CD4-positive, alpha-beta T cell (primary cell): ENCODE results near the gene BCL2. TPM values are rescaled to one million over a fixed set of nuclear protein-coding genes. Genes with fewer than 3 reads are reported as not detected.

Source experiments
- ATAC-seq: fragments of 200-7000 bp; cut with Tn5 transposase; one replicate; pipeline ENCODE4 v1.10.0; 2022; ENCODE audit warnings: mild to moderate bottlenecking; ENCODE audit not compliant: poor library complexity
- CTCF ChIA-PET: fragments of 350-600 bp; sonication (Branson Sonifier 250); formaldehyde crosslinking; loops from one replicate; lab custom pipeline; 2021; ENCODE audit warnings: antibody characterized with exemption, inconsistent platforms; lab: Charles Lee
- POLR2A ChIA-PET: fragments of 350-600 bp; sonication (Branson Sonifier 250); formaldehyde crosslinking; loops from one replicate; lab custom pipeline; 2021; ENCODE audit warnings: antibody characterized with exemption, inconsistent platforms; lab: Charles Lee
- DNase-seq, 14 experiments: peaks; one replicate each; pipeline ENCODE4 v3.0.0-alpha.2; 2013 to 2020; ENCODE audit warnings: mixed read lengths in 2 of 14
- H3K27ac ChIP-seq, 2 donors: one replicate each; pipeline versions ENCODE4 v1.5.1 to v1.7.0; 2013; ENCODE audit warnings: low read length in 2 of 2, low read depth in 1 of 2, mild to moderate bottlenecking in 1 of 2
- H3K27me3 ChIP-seq, 2 experiments: 1 replicate in 1 of 2; 2 replicates in 1 of 2; pipeline versions ENCODE4 v1.6.1 to v1.7.0; 2013; ENCODE audit warnings: low read length in 2 of 2, control low read depth in 1 of 2, mild to moderate bottlenecking in 1 of 2, moderate library complexity in 1 of 2; ENCODE audit not compliant: insufficient read depth in 2 of 2, control insufficient read depth in 1 of 2
- H3K36me3 ChIP-seq: one replicate; pipeline ENCODE4 v1.6.1; 2013; ENCODE audit warnings: low read length, control low read depth; ENCODE audit not compliant: insufficient read depth
- H3K4me1 ChIP-seq: one replicate; pipeline ENCODE4 v1.6.1; 2013; ENCODE audit warnings: low read length, control low read depth; ENCODE audit not compliant: insufficient read depth
- H3K4me3 ChIP-seq: one replicate; pipeline ENCODE4 v1.5.1; 2013; ENCODE audit warnings: mild to moderate bottlenecking, low read length, moderate library complexity
- H3K9me3 ChIP-seq, 2 experiments: 1 replicate in 1 of 2; 2 replicates in 1 of 2; pipeline versions ENCODE4 v1.6.1 to v1.7.0; 2013; ENCODE audit warnings: low read length in 2 of 2, mild to moderate bottlenecking in 2 of 2, control low read depth in 1 of 2, moderate library complexity in 1 of 2; ENCODE audit not compliant: control insufficient read depth in 1 of 2, insufficient read depth in 1 of 2
- H3K27ac Mint-ChIP-seq: one replicate; pipeline ENCODE4 v1.8.0; 2020; ENCODE audit warnings: mixed read lengths
- H3K27me3 Mint-ChIP-seq: one replicate; pipeline ENCODE4 v1.8.0; 2021; ENCODE audit warnings: mixed read lengths
- H3K36me3 Mint-ChIP-seq: one replicate; pipeline ENCODE4 v1.8.0; 2021; ENCODE audit warnings: low read depth, mixed read lengths
- H3K4me1 Mint-ChIP-seq: one replicate; pipeline ENCODE4 v1.8.0; 2021; ENCODE audit warnings: low read depth, mixed read lengths
- H3K4me3 Mint-ChIP-seq: one replicate; pipeline ENCODE4 v1.8.0; 2020; ENCODE audit warnings: mild to moderate bottlenecking, mixed read lengths
- H3K9me3 Mint-ChIP-seq: one replicate; pipeline ENCODE4 v1.8.0; 2020; ENCODE audit warnings: mixed read lengths
- intact Hi-C, 2 experiments: fragments of 100-400 bp; cut with DNase I in 1 of 2; cut with micrococcal nuclease in 1 of 2; formaldehyde crosslinking; loops; one replicate each; pipeline versions ENCODE4 v1.15.1 to v1.9.0; 2023 to 2025; cut with DNase I, micrococcal nuclease
- total RNA-seq, 174 experiments: library from RNA in 2 of 174; stranded (reverse) in 2 of 174; gene quantifications; one replicate each; pipeline ENCODE4 v1.2.3 and lab custom pipeline; 2021 to 2026
- TF ChIP-seq, protein P1 (sequence below): fragments of 200-600 bp; IDR thresholded peaks from one replicate; pipeline ENCODE4 v1.8.0; 2022; ENCODE audit warnings: antibody characterized with exemption, mild to moderate bottlenecking

The BCL2 gene
- total RNA-seq, 2 experiments from 2014 or later: 40.1 to 40.3 TPM

DNA sequence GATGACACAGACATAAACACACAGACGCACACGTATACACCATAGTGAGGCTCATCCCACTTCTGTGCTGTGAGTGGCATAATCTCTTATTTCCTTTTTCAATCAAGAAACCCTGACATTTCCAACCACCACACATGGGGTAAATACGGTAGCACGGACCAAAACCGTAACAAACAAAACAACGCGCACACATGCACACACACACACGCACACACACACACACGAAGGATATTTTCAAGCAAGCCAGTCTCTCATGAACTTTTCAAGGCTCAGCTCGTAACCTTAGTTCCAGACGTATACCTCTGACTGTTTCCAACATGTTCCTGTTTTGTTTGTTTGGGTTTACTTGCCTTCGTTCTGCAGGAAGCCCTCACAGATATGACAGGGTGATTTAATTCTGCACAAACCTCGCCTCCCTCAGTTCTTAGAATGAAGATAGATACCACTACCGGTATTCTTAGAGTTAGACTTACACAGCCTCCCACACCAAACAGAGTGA, 119.8 kb downstream of the BCL2 start:
- Histone ChIP-seq H3K27me3 (no peaks in the 10 kb centered on the region), H3K9me3 (no peaks in the 10 kb centered on the region), H3K4me1 (peaks cover 59% of the 10 kb centered on the region), H3K36me3 (no peaks in the 10 kb centered on the region), H3K4me3 (peak overlapping the region; percentile 68), H3K27ac (peak overlapping the region; percentile 66 to 67)
- no peak overlapping the region for H3K4me3 Mint-ChIP-seq
- intact Hi-C loops: loop anchor here (1.0 to 5.0 kb wide), 5 partner anchors 17 to 119 kb away; partner anchors contain the start of gene BCL2 (in 1 of the 2)
- ATAC-seq (peak; percentile 70), DNase-seq (peak in 11 of 14 experiments; percentile 10 to 87 (median 39))
- CTCF ChIA-PET: interaction anchor here (1.0 to 2.2 kb wide), 2 partner anchors 44 to 119 kb away, joined by 3 to 12 read pairs; no protein-coding TSS in a partner anchor
- H3K36me3 Mint-ChIP-seq: no peaks in the 10 kb centered on the region
- TF ChIP-seq, protein P1, sequence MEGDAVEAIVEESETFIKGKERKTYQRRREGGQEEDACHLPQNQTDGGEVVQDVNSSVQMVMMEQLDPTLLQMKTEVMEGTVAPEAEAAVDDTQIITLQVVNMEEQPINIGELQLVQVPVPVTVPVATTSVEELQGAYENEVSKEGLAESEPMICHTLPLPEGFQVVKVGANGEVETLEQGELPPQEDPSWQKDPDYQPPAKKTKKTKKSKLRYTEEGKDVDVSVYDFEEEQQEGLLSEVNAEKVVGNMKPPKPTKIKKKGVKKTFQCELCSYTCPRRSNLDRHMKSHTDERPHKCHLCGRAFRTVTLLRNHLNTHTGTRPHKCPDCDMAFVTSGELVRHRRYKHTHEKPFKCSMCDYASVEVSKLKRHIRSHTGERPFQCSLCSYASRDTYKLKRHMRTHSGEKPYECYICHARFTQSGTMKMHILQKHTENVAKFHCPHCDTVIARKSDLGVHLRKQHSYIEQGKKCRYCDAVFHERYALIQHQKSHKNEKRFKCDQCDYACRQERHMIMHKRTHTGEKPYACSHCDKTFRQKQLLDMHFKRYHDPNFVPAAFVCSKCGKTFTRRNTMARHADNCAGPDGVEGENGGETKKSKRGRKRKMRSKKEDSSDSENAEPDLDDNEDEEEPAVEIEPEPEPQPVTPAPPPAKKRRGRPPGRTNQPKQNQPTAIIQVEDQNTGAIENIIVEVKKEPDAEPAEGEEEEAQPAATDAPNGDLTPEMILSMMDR: no peak
- H3K4me1 Mint-ChIP-seq: peaks cover 37% of the 10 kb centered on the region
- no peaks in the 10 kb centered on the region for H3K27me3 Mint-ChIP-seq
- H3K9me3 Mint-ChIP-seq: no peaks in the 10 kb centered on the region
- POLR2A ChIA-PET: interaction anchor here (0.6 to 1.8 kb wide), 10 partner anchors 10 to 120 kb away, joined by 3 to 8 read pairs (median 5); partner anchors contain the start of gene BCL2
- no peak overlapping the region for H3K27ac Mint-ChIP-seq

DNA sequence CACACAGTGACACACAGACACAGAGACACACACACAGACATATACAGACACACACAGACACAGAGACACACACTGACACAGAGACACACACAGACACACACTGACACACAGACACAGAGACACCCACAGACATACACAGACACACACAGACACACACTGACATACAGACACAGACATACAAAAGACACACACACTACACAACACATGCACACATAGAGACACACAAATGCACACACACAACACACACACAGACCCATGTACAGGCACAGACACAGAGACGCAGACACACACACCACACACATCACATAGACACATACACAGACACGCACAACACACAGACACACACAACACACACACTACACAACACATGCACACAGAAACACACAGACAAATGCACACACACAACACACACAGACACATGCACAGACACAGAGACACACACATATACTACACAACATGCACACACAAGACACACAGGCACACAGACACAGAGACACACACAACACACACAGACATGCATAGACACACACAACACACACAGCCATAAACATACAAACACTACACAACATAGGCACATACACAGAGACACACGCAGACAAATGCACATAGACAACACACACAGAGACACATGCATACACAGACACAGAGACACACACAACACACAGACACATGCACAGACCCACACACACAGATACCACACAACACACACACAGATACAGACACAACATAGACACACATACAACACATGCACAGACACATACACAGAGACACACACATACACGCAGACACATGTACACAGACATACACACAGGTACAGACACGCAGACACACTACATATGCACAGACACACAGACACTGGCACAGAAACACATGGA, 120.5 kb downstream of the BCL2 start:
- H3K27me3 ChIP-seq: no peaks in the 10 kb centered on the region
- no peaks in the 10 kb centered on the region for H3K9me3 ChIP-seq
- DNase-seq: no peak
- peaks cover 2% of the 10 kb centered on the region for H3K36me3 ChIP-seq
- intact Hi-C loops: loop anchor here in 1 of 2 experiments (5.0 kb wide), 1 partner anchor 42 kb away; no protein-coding TSS in a partner anchor
- peaks cover 54% of the 10 kb centered on the region for H3K4me1 ChIP-seq
- no peaks in the 10 kb centered on the region for H3K27me3 Mint-ChIP-seq
- H3K4me3 ChIP-seq: peak overlapping the region; percentile 68
- CTCF ChIA-PET: interaction anchor here (1.0 to 2.2 kb wide), 2 partner anchors 44 to 119 kb away, joined by 3 to 12 read pairs; no protein-coding TSS in a partner anchor
- peak overlapping the region; percentile 66 to 67 for H3K27ac ChIP-seq
- TF ChIP-seq, protein P1: no peak
- POLR2A ChIA-PET: interaction anchor here (0.6 to 1.8 kb wide), 3 partner anchors 38 to 43 kb away, joined by 3 to 8 read pairs (median 5); no protein-coding TSS in a partner anchor
- no peaks in the 10 kb centered on the region for H3K9me3 Mint-ChIP-seq
- peaks cover 30% of the 10 kb centered on the region for H3K4me1 Mint-ChIP-seq
- H3K36me3 Mint-ChIP-seq: no peaks in the 10 kb centered on the region
- no peak overlapping the region for H3K27ac Mint-ChIP-seq
- no peak for ATAC-seq
- no peak overlapping the region for H3K4me3 Mint-ChIP-seq

DNA sequence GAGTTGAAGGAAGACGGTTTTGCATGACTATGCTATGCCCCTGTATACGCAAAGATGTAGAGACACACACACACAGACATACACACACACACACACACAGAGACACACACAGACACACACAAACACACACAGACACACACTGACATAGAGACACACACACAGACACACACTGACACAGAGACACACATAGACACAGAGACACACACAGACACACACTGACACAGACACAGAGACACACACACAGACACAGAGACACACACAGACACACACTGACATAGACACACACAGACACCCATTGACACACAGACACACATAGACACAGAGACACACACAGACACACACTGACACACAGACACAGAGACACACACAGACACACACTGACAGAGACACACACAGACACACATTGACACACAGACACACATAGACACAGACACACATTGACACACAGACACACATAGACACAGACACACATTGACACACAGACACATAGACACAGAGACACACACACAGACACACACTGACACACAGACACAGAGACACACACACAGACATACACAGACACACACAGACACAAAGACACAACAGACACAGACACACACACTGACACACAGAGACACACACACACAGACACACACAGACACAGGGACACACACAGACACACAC, 121.3 kb downstream of the BCL2 start:
- H3K9me3 Mint-ChIP-seq: no peaks in the 10 kb centered on the region
- ChIA-PET POLR2A (interaction anchor here (0.8 to 2.4 kb wide), 4 partner anchors 12 to 40 kb away, joined by 4 to 16 read pairs (median 6); no protein-coding TSS in a partner anchor), CTCF (interaction anchor here (0.7 to 3.2 kb wide), 5 partner anchors 11 to 120 kb away, joined by 3 to 23 read pairs (median 5); no protein-coding TSS in a partner anchor)
- DNase-seq: no peak
- no peaks in the 10 kb centered on the region for H3K9me3 ChIP-seq
- no peaks in the 10 kb centered on the region for H3K27me3 Mint-ChIP-seq
- H3K4me3 Mint-ChIP-seq: no peak overlapping the region
- no peak for ATAC-seq
- H3K4me3 ChIP-seq: peak overlapping the region; percentile 68
- no peak overlapping the region for H3K27ac Mint-ChIP-seq
- H3K4me1 Mint-ChIP-seq: peaks cover 25% of the 10 kb centered on the region
- no peaks in the 10 kb centered on the region for H3K27me3 ChIP-seq
- H3K36me3 ChIP-seq: peaks cover 2% of the 10 kb centered on the region
- H3K27ac ChIP-seq: peak overlapping the region; percentile 66 to 67
- peaks cover 53% of the 10 kb centered on the region for H3K4me1 ChIP-seq
- intact Hi-C loops: loop anchor here in 1 of 2 experiments (5.0 kb wide), 1 partner anchor 41 kb away; no protein-coding TSS in a partner anchor
- TF ChIP-seq, protein P1: no peak
- no peaks in the 10 kb centered on the region for H3K36me3 Mint-ChIP-seq
